Left renal cortex interstitium (tissue), 4 donors: ENCODE data around the gene ADAMTS10. TPM values are rescaled to one million over a fixed set of nuclear protein-coding genes. Genes with fewer than 3 reads are reported as not detected.
A peak's percentile ranks its signal among the peaks of the same experiment; 100 is the strongest.
"Not testable (repeated sequence)": the region's sequence is repeated elsewhere in the genome, so short reads cannot be mapped to it uniquely, and the experiment has no call there.

ENCODE experiments used
- DNase-seq, 4 donors: peaks; one replicate each; pipeline ENCODE4 v3.0.0-alpha.2; 2013; ENCODE audit warnings: low read depth in 4 of 4, low spot score in 2 of 4, missing footprints in 1 of 4
- polyA plus RNA-seq, 4 donors: library from polyadenylated mRNA; unstranded; fragments of 120-200 nt; gene quantifications; one replicate each; pipeline ENCODE4 v1.2.1, GENCODE V29; 2013; ENCODE audit not compliant: insufficient read length in 4 of 4

ADAMTS10 gene
- polyA plus RNA-seq, 4 donors = 24.8 to 60.2 (median 43.2) TPM

DNA sequence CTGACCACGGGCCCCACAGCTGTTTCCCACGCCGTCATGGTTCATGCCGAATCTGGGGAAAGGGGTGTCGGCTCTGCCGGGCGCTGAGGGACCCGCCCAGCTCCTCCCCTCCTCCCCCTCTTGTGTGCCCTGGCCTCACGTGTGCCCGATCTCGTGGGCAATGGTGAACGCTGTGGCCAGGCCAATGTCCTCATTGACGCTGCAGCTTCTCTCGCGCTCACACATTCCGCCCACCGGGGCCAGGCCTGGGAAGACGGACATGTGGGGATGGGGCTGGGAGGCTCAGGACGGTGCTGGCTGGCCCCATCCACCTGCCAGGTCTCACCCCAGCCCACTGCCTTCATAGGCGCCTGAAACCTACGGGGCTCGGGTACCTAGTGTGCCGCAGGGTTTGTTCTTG is 14.3 kb downstream of the ADAMTS10 start:
- no peak for DNase-seq

DNA sequence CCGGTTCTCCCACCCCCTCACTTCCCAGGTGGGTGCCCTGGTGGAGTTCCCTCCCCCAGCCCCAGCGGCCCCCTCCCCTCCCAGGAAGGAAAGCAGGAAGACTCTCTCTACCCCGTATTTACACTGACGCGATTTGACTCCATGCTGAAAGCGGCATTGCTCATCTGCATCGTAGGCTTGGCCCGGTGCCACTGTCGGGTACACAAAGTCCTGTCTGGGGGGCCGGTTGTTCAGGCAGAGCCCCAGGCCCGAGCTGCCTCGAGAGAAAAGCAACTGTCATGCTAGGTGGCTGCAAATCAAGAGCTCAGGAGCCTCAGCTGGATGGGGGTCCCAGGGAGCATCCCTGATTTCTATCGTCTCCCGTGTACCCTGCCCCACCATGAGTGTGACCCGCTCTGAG is 14.9 kb downstream of the ADAMTS10 start:
- DNase-seq = no peak

DNA sequence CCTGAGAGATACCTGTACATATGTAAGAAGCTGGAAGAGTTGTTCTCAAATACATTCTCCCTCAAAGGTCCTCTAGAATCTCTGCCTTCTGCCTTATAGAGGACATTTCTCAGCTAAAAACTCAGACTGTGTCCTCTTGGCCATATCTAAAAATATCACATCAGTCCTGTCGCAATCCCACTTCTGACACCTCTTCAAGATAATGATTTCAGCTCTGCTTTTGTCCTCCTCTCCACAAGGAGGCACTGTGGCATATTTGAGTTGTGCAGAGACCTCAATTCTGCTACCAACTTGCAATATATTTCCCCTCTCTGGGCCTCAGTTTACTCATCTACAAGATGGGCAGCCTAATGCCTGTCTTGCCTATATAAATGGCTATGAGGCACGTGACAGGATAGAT is 16.6 kb downstream of the ADAMTS10 start:
- DNase-seq = no peak

DNA sequence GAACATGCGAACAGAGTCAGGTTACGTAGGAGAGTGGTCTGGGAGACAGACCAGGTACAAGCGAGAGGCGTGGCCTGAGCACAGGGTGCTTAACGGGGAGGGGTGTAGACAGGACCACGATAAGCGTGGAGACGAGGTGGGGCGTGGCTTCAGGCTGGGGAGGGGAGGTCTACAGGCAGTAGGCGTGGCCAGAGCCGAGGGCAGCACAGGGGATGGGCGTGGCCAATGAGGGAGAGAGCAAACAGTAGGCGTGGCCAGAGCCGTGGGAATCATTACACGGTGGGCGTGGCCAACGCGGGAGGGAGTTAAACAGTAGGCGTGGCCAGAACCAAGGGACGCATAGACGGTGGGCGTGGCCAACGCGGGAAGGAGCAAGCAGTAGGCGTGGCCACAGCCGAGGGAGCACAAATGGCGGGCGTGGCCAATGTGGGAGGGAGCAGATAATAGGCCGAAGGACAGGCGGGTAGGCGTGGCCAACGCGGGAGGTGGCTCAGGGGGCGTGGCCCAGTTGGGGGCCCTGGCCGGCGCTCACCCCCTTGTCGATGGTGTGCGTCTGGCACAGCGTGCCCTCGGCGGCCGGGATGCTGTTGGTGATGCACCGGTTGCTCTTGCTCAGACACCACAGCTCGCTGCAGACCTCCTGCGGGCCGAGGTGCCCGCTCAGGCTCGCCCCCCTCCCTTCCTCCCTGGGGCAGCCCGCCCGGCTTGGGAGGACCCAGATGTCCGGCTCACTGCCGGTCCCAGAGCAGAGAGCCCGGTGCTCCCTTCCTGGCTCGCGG is 18.1 kb downstream of the ADAMTS10 start:
- DNase-seq = peak; percentile 62 to 90 (median 85)

DNA sequence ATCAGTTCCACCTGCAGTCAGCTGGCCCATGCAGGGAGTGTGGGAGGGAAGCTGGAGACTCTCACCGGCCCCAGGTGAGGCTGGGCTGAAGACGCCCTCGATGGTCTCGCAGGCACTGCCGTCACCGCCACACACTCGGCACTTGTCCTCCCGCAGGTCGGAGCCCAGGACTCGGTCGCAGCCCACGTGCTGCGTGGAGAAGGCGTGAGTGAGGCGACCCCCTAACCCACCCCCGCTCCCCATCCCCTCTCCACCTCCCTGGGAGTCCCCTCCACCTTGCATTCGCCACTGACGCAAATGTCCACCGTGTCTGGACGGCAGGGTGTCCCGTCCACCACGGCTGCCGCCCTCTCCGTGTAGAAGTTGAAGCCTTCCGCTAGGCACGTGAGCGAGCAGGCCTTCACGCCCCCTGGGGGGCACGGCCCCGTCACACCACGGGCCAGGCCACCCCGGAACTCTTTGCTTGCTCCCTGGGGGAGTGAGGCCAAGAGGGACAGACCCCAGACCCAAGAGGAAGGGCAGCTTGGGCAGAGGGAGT is 21.3 kb downstream of the ADAMTS10 start:
- DNase-seq = no peak

DNA sequence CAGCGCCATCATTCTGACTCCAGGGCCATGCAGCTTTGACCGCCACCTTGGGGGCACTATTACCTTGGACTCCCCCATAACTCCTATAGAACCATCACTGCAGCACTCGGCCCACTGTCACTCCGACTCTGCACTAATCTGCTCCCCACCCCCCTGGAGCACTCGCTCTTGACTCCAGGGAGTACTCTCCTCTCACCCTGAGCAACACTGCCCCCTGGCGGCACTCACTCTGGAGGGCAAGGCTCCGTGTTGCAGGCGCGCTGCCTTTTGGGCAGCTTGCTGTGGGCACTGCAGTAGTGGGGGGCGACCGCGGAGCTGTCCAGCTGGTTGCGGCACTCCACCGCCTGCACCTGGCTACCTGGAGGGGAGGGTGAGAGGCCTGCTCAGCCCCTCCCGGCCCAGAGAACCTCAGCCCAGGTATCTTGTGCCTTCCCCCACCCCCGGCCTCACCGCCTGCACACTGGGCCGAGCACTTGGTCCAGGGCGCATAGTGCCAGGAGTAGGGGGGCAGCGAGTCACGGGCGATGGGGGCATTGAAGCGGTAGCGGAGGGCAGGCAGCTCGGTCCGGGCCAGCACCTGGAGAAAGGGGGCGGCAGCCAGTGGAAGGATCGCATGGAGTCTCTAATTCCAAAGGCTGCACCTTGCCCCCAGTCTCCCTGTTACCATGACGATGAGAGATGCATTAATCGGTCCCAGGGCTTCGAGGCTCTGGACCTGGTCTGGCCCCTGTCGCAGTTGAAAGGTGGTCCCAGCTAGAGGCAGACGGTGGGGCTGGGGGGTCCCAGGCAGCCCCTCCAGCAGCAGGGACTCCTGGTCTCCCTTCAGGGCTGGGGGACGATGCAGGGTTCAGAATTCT is 24.4 kb downstream of the ADAMTS10 start:
- DNase-seq = no peak

DNA sequence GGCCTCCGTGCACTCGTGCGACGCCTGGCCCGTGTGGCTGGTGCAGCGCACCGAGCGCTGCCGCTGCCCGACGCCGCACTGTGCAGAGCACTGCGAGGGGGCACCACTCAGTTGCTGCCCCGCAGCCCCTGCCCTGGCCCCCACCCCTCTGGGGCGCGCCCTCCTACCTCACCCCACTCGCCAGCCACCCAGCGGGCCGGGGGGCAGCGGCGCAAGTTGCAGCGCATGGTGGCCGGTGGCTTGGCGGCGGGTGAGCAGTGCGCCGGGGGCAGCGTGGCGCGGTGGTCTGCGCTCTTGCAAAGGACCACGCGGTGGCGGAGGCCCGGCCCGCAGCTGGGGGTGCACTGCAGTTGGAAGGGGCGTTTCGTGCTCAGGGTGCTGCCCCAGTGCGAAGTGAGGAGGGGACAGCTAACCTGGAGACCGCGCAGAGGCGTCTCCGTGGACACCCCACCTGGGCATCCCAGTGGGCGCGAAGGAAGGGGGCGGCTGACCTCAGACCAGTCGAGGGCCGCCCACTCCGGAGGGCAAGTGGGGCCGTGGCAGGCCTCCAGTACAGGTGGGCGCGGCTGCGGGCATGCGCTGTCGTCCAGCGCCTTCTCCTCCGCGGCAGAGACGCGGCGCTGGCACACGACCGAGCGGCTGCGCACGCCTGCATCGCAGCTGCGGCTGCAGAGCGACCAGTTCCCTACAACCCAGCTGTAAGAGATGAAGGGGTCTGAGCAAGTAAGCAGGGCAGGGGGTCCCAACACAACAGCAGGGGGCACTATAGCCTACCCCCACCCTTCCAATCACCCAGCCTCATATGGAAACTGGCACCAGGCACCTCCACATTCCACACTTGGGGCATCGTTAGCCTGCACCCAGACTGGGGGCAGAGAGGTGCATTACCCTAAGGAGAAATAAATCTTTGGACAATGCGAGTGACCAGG is 25.3 kb downstream of the ADAMTS10 start:
- no peak for DNase-seq

DNA sequence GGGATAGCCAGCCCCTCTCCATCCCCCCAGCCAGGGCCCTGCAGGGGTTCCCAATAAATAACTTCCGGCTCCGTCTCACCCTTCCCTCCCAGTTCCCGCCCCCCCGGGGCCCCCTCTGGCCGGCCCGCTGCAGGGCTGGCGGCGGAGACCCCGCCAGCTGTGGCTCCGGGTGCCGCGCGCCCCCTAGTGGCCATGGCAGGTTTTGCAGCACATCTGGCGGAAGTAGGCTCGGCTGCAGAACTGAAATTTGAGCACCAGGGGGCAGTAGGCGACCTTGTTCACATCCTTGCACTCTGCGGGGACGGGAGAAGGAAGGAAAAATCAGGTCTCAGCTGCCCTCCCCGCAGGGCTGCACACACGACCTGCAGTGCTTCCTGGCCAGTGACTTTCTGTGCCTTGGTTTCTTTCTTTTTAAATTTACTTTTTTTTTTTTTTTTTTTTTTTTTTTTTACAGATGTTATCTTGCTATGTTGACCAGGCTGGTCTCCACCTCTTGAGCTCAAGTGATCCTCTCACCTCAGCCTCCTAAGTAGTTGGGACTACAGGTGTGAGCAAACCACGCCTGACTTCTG is 29.7 kb downstream of the ADAMTS10 start:
- peak in 3 of 4 donors; percentile 61 to 75 (median 65) for DNase-seq

DNA sequence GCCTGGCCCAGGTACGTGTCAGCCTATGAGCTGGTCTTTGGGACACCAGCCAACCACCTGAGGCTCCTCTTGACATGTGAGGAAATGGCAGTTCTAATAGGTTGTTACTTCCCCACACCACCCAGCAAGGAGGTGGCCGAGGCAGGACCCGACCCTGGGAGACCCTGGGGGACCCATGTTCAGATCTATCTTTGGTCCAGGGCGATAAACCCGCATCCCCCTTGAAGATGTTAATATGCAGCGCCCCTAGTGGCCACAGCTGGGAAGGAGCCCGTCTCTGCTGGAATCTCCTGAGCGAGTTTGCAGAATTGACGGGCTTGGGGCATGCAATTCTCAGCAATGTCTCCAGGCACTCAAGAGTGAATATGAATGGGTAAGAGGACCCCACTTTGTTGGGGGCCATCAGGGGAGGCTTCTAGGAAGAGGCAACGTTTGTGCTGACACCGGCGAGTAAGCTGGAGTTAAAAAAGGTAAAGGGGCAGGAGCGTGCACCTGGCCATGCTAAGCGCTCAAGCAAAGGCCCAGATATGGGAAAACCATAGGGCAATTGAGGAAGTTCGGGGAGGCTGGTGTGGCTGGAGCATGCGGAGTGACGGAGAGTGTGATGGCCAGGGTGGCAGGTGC is 31.8 kb downstream of the ADAMTS10 start:
- peak in 3 of 4 donors; percentile 50 to 57 (median 53) for DNase-seq

DNA sequence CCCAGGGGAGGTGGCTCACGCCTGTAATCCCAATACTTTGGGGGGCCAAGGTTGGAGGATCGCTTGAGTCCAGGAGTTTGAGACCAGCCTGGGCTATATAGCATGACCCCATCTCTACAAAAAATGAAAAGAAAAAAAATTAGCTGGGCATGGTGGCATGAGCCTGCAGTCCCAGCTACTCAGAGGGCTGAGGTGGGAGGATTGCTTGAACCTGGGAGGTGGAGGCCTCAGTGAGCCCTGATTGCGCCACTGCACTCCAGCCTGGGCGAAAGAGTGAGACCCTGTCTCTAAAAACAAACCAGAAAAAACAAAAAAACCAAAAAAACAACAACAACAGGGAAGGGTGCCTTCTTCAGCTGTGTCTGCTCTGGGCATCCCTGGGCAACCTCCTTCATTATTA is 32.8 kb downstream of the ADAMTS10 start:
- no peak for DNase-seq

DNA sequence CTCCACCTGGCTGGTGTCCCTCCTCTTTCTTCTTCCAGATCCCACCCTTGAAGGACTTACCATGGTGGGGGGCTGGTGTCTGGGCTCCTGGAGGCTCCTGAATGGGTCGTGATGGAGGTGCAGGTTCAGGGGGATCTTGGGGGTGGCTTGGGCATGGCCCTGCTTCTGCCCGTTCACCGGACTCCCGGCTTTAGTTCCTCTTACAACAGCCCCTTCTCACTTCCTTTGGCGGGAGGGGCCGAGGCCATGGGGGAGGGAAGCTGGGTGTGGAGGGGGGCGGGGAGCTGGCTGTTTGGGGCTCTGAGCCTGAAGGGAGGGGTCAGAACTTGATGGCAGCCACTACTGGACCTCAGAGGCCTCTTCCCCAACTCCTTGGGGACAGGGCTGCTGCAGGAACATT is 33.3 kb downstream of the ADAMTS10 start, which contains the start of gene MYO1F:
MYO1F (minus strand) TSS at position 196 of the 400 bp plus-strand sequence; CDS start at position 63, 133 bp downstream.
- DNase-seq = no peak

DNA sequence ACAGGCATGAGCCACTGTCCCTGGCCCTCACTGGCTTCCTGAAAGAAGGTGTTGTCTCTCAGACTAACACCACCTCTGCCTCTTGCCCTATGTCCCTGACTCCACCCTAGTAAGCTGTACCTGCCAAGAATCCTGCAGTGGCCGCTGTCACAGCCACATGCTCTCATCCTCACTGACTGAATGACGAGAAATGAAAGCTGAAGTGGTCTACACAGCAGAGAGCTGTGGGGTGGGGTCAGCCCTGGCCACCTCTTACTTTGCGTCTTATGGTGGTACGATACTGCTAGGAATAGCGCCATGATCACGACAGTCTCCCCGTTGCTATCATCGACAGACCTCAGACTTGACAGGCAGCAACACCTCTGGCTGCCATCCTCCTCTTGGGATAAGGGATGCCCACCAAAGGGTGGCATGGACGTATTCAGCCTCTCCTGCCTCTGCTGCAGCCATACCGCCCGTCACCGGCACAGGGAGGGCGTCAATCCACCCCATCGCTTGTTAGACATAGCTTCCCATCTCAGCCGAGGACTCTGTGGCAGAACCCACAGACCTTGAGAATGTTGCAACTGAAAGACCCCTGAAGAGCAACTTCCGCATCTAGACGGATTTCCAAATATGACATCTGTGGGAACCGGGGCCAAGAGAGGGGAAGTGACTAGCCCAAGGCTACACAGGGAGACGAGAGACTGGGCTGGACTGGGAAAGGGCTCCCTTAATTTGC is 34.1 kb downstream of the ADAMTS10 start:
- no peak for DNase-seq

DNA sequence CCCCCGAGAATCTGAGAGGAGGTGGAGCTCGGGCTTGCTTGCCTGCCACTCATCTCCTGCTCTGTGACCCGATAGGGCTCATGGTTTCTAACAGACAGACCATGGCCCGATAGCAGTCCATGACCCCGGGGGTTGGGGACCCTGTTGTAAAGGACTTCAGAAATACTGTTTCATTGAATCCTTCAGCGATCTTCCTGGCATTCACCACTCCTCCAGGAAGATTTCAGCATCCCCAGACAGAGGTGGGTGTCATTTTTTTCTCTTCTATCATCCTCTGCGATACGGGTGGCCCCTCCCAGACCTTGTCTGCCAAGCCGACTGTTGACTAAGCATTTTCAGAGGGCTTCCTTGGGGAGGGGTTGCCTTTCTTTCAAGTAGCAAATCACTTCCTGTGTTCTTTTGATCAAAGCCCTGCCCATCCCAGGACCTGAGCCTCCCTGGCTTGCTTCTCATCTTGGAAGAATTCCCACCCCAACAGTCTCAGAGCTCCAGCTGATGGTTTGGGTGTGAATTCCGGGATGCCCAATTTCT is 35.0 kb downstream of the ADAMTS10 start:
- no peak for DNase-seq

DNA sequence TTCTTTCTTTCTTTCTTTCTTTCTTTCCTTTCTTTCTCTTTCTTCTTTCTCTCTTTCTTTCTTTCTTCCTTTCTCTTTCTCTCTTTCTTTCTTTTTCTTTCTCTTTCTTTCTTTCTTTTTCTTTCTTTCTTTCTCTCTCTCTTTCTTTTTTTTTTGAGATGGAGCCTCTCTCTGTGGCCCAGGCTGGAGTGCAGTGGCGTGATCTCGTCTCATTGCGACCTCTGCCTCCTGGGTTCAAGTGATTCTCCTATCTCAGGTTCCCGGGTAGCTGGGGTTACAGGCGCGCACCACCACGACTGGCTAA is 35.9 kb downstream of the ADAMTS10 start:
- DNase-seq = not testable (repeated sequence)

DNA sequence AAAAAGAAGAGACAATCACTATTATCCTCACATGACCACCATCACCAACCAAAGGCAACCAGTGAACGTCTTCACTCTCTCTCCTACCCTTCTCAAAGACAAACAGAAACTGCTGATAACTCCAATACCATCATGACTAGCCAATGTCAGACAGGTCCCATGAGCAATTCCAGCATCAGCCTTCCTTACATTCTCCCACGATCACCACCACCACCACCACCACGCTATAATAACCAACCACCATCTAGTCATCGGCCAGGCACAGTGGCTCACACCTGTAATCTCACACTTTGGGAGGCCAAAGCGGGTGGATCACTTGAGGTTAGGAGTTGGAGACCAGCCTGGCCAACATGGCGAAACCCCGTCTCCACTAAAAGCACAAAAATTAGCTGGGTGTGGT is 37.2 kb downstream of the ADAMTS10 start:
- no peak for DNase-seq

DNA sequence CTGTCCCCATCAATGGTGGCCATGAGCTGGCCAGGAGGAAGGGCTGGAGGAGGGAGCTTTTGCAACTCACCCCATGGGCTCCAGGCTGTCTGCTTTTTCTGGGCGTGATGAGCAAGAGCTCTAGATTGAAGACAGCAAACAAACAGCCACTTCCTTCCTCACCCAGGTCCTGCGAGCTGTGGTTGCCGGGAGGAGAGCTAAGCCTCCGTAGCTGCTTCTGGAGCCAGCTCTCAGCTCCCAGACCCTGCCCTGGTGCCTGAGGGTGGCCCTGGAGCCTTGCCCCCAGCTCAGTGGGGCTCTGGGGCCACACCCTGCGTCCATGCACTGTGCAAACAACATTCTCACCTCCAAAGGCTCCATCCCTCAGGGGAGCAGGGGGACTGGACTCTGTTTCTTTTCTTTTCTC is 39.5 kb downstream of the ADAMTS10 start:
- DNase-seq = no peak

DNA sequence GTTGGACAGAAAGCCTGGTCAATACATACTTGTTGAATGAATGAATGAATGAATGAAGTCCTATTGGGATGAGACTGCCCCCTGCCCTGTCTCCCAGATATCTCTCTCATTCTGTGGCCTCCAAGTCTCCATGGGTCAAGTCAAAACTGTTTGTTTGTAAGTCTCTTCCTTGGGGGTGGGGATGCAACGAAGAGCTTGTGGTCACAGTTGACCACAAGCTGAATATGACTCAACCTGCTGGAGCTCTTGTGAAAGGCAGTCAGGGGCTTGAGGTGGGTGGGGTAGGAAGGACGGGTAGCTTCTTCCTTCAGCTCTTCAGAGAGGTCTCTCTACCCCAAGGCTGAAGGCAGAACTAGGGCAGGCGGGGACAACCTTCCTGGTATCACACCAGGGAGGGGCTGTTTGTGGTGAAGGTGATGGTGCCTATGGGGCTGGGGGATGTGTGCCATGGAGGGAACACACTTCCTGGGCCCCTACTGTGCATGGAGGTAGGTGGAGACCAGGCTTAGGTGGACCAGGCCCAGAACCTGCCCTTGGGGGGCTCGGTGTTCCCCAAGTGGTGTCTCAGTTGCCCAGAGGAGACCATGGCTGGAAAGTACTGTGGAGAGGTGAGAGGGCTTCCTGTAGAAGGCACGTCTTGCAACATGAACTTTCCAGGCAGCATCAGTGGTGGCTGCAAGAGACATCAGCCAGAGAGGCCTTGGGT is 41.3 kb downstream of the ADAMTS10 start:
- DNase-seq = no peak

DNA sequence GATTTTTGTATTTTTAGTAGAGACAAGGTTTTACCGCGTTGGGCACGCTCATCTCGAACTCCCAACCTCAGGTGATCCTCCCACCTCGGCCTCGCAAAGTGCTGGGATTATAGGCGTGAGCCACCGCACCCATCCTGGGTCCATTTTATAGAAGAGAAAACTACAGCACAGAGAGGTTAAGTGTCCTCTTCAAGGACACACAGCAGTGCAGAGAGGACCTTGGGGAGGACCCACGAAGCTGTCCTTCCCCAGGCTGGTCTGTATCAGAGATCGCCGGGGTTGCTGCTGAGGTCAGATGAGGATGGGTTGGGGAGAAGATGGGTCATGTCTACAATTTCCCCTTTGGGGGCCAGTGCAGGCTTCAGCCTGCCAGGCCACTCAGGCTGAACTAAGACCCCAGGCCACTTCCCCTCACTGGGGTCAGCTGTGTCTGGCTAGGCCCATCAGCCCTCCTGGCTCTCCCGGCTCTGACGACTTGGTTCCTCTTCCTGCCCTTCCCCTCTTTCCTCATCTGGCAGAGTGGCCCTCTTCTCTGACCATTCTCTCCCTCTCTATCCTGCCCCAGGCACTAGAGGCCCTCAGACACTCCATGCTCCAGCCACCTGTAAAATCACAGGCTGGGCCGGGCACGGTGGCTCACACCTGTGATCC is 42.9 kb downstream of the ADAMTS10 start:
- no peak for DNase-seq
